GM10266 (cell line): ENCODE measurements around the gene PRPSAP1.
"Not testable (repeated sequence)": the region's sequence is repeated elsewhere in the genome, so short reads cannot be mapped to it uniquely, and the experiment has no call there.

Experiments used
- DNase-seq: peaks from one replicate; pipeline ENCODE4 v3.0.0; 2012; ENCODE audit errors: extremely low spot score
- TF ChIP-seq, protein P1 (sequence below): IDR thresholded peaks from 2 replicates; pipeline ENCODE4 v1.5.1; 2012; ENCODE audit warnings: mild to moderate bottlenecking, low read depth; ENCODE audit not compliant: control insufficient read depth, insufficient read depth; ENCODE audit errors: missing control alignments

Gene PRPSAP1

DNA sequence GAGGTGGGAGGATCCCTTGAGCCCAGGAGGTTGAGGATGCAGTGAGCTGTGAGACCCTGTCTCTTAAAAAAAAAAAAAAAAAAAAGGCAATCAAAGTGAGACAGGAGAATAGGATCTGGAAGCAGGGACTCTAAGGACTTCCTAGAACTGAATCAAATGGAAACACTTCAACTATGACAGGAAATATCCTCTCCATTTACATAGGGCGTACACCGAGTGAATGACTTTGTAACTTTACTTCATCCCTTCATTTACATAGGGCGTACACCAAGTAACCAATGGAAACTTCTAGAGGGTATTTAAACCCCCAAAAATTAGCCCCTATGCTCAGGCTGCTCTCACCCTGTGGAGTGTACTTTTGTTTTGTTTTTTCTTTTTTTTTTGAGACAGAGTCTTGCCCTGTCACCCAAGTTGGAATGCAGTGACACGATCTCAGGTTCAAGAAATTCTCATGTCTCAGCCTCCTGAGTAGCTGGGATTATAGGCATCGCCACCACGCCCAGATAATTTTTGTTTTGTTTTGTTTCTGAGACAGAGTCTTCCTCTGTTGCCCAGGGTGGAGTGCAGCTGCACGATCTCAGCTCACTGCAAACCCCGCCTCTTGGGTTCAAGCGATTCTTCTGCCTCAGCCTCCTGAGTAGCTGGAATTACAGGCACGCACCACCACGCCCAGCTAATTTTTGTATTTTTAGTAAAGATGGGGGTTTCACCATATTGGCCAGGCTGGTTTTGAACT, 9.6 kb upstream of the PRPSAP1 start:
- DNase-seq = no peak
- TF ChIP-seq, protein P1, sequence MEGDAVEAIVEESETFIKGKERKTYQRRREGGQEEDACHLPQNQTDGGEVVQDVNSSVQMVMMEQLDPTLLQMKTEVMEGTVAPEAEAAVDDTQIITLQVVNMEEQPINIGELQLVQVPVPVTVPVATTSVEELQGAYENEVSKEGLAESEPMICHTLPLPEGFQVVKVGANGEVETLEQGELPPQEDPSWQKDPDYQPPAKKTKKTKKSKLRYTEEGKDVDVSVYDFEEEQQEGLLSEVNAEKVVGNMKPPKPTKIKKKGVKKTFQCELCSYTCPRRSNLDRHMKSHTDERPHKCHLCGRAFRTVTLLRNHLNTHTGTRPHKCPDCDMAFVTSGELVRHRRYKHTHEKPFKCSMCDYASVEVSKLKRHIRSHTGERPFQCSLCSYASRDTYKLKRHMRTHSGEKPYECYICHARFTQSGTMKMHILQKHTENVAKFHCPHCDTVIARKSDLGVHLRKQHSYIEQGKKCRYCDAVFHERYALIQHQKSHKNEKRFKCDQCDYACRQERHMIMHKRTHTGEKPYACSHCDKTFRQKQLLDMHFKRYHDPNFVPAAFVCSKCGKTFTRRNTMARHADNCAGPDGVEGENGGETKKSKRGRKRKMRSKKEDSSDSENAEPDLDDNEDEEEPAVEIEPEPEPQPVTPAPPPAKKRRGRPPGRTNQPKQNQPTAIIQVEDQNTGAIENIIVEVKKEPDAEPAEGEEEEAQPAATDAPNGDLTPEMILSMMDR = no peak

DNA sequence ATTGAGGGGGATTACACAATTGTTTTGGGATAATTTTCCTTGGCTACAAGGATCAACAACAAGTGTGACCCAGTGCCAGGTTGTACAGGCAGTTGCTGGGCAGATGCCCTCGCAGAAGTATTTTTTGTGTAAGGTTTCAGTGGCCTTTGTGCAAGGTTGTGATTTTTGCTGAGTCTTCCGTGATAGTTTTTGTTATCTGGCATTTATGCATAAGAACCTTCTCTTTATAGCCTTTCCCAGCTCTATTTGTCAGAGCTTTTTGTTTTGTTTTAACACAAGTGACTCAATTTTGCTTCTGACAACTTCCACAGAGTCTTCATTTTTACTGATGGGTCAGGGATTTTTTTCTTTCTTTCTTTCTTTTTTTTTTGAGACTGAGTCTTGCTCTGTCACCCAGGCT, 6.7 kb upstream of the PRPSAP1 start:
- TF ChIP-seq, protein P1 = no peak
- no peak for DNase-seq

DNA sequence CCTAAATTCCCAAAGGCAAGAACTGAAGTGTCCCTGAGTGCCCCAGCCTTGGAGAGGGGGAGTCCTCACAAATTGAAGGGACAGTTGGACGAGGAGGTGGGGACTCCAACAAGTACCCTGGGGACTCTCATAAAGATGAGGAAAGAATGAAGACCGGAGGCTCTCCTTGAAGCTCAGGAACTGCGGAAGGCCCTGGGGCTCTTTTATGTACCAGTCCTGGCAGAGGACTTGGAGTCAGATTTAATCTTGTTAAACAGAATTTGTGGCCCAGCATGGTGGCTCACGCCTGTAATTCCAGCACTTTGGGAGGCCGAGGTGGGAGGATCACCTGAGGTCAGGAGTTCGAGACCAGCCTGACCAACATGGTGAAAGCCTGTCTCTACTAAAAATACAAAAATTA, 6.1 kb upstream of the PRPSAP1 start:
- DNase-seq = not testable (repeated sequence)

DNA sequence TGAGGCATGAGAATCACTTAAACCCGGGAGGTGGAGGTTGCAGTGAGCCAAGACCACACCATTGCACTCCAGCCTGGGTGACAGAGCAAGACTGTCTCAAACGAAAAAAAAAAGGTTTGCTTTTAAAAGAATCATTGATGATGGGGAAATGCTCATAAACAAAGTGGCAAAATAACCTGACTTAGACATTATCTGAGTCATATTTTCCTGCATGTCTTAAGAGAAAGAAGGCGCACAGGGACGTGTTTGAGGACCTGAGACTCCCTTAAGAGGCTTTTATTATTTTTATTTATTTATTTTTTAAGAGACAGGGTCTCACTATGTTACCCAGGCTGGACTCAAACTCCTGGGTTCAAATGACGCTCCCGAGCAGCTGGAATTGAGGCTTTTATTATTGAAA, 5.7 kb upstream of the PRPSAP1 start:
- no peak for DNase-seq
- TF ChIP-seq, protein P1 = no peak

DNA sequence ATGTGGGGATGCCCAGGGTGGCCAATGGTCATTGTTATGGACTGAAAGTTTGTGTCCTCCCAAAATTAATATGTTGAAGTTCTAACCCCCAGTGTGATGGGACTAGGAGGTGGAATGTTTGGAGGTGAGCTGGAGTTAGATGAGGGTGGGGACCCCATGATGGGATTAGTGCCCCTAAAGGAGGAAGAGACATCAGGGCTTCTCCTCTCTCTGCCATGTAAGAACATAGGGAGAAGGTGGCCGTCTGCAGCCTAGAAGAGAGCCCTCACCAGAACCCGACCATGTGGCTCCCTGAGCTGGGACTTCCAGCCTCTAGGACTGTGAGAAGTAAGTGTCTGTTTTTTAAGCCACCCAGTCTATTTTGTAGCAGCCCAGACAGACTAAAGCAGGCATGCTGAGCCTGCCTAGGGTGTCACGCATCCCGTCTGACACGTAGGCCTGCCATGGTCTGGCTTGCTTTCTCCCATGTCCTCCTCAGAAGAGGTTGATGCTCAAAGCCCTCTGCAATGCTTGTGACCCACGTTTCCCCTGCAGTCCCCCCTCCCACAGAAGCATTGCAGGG, 4.0 kb upstream of the PRPSAP1 start:
- DNase-seq = no peak
- TF ChIP-seq, protein P1 = no peak

DNA sequence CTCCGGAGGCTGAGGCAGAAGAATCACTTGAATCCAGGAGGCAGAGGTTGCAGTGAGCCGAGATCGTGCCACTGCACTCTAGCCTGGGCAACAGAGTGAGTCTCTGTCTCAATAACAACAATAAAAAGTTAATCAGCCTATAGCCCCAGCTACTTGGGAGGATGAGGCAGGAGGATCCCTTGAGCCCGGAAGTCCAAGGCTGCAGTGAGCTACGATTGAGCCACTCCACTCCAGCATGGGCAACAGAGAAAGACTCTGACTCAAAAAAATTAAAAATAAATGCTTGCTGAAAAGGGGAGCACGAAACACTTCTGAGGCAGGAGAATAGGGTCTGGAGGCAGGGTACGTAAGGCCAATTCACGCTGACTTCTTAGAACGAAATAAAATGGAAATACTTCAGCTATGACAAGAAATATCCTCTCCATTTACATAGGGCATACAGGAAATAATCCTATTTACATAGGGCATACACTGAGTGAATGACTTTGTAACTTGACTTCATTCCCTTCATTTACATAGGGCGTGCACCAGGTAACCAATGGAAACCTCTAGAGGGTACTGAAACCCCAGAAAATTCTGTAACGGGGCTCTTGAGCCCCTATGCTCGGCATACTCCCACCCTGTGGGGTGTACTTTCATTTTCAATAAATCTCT, 3.2 kb upstream of the PRPSAP1 start:
- TF ChIP-seq, protein P1 = no peak

DNA sequence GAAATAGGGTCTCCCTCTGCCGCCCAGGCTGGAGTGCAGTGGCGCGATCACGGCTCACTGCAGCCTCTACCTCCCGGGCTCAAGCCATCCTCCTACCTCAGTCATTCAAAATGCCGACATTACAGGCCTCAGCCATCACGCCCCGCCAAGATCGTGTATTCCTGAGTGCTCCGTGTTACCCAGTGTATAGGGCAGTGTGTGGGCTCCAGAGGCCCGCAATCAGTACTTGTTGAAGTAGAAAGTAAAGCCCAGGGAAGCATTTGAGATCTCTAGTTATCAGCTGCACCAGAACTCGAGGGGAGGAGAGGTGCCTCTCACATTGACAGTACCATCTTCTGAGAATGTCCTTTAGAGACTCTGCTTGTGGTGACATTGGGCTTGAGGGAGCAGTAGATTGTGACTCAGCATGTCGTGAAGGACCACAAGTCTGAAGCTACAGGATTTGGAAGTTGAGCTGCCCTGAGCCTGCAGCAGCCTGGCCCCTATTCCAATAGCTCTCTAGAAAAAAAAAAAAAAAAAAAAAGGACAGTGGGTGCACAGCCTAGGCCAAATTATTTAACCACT, 1.1 kb upstream of the PRPSAP1 start:
- TF ChIP-seq, protein P1 = no peak
- DNase-seq = no peak

More for the DNA sequence above, 3.2 kb upstream of the PRPSAP1 start:
- no peak for DNase-seq
